Cerebellar cortex (tissue), 1 donor: ENCODE measurements around the gene DMRTA1.
A peak's percentile ranks its signal among the peaks of the same experiment; 100 is the strongest.
"Not testable (repeated sequence)": the region's sequence is repeated elsewhere in the genome, so short reads cannot be mapped to it uniquely, and the experiment has no call there.

Experiments
- DNase-seq: peaks from one replicate; pipeline ENCODE4 v3.0.0-alpha.2; 2015; ENCODE audit warnings: low spot score

Gene DMRTA1

GRCh38 chr9:22446589-22446949 lies at the start of gene DMRTA1:
TSS of gene DMRTA1 (plus strand) at chr9:22446824. CDS start at chr9:22447066, 242 bp downstream.
- peak; percentile 19 for DNase-seq

- no peak for DNase-seq
These were observed 45.0 kb upstream of the DMRTA1 start for GRCh38 chr9:22401671-22402070.

GRCh38 chr9:22405869-22406659 lies 40.6 kb upstream of the DMRTA1 start:
- DNase-seq: no peak

- no peak for DNase-seq
These were observed 32.7 kb upstream of the DMRTA1 start for GRCh38 chr9:22413884-22414283.

- no peak for DNase-seq
These were observed 30.5 kb upstream of the DMRTA1 start for GRCh38 chr9:22415941-22416691.

- no peak for DNase-seq
These were observed 29.9 kb upstream of the DMRTA1 start for GRCh38 chr9:22416692-22417060.

- DNase-seq: no peak
These were observed 23.1 kb upstream of the DMRTA1 start for GRCh38 chr9:22423566-22423965.

- DNase-seq: no peak
These were observed 22.0 kb upstream of the DMRTA1 start for GRCh38 chr9:22424616-22425015.

- no peak for DNase-seq
These were observed 21.1 kb upstream of the DMRTA1 start for GRCh38 chr9:22425551-22425950.

GRCh38 chr9:22427226-22427880 lies 19.3 kb upstream of the DMRTA1 start:
- DNase-seq: no peak

- no peak for DNase-seq
These were observed 12.9 kb upstream of the DMRTA1 start for GRCh38 chr9:22433691-22434090.

- not testable (repeated sequence) for DNase-seq
These were observed 11.4 kb upstream of the DMRTA1 start for GRCh38 chr9:22435252-22435651.

GRCh38 chr9:22437461-22438067 lies 9.1 kb upstream of the DMRTA1 start:
- not testable (repeated sequence) for DNase-seq

GRCh38 chr9:22440841-22441240 lies 5.8 kb upstream of the DMRTA1 start:
- DNase-seq: no peak

- peak; percentile 6 for DNase-seq
These were observed 460 bp downstream of the DMRTA1 start for GRCh38 chr9:22446950-22447617.

GRCh38 chr9:22447618-22448305 lies 1.1 kb downstream of the DMRTA1 start:
- no peak for DNase-seq

GRCh38 chr9:22449719-22450118 lies 3.1 kb downstream of the DMRTA1 start:
- DNase-seq: no peak

GRCh38 chr9:22452415-22453010 lies 5.9 kb downstream of the DMRTA1 start:
- peak; percentile 14 for DNase-seq

- no peak for DNase-seq
These were observed 7.4 kb downstream of the DMRTA1 start for GRCh38 chr9:22454016-22454415.

GRCh38 chr9:22455181-22455580 lies 8.6 kb downstream of the DMRTA1 start:
- no peak for DNase-seq

GRCh38 chr9:22457448-22457847 lies 10.8 kb downstream of the DMRTA1 start:
- no peak for DNase-seq
